ENCODE data around the gene CNTN5. TPM values are rescaled to one million over a fixed set of nuclear protein-coding genes. Genes with fewer than 3 reads are reported as not detected.

Gene CNTN5
- total RNA-seq, 1 experiment from 2014 or later, result not detected

GRCh38 chr11:99695106-99695505, 674.4 kb downstream of the CNTN5 start:
- no peak overlapping the region for H3K14ac ChIP-seq (ENCODE audit: insufficient read depth, low read length)
- no peak for DNase-seq
- no peak overlapping the region for H3K9ac ChIP-seq (ENCODE audit: extremely low read depth, insufficient read length, low read length)
- no peaks in the 10 kb centered on the region for H3K79me2 ChIP-seq (ENCODE audit: insufficient read depth, low read length)
- no peak overlapping the region for H3K23ac ChIP-seq (ENCODE audit: insufficient read length, low read depth, low read length)
- no peaks in the 10 kb centered on the region for H3K23me2 ChIP-seq (ENCODE audit: insufficient read length, low read depth, low read length, poor library complexity, severe bottlenecking)
- H3K56ac ChIP-seq (ENCODE audit: insufficient read length, low read depth, low read length), result no peak overlapping the region
- H4K20me1 ChIP-seq (ENCODE audit: control insufficient read depth, insufficient read depth, insufficient read length), result no peaks in the 10 kb centered on the region
- no peak overlapping the region for H3K4ac ChIP-seq (ENCODE audit: low read depth, low read length)
- H3K27ac Mint-ChIP-seq, result no peak overlapping the region
- H3K4me2 ChIP-seq (ENCODE audit: insufficient read depth, insufficient read length, low read length), result no peak overlapping the region
- no peaks in the 10 kb centered on the region for H3K27me3 Mint-ChIP-seq (ENCODE audit: low read depth)
- H3K9me3 Mint-ChIP-seq, result peaks cover 4 to 11% of the 10 kb centered on the region in 2 experiments; a peak in 4 of 5 replicates
- H2BK15ac ChIP-seq (ENCODE audit: low read depth, low read length), result no peak overlapping the region
- H2BK20ac ChIP-seq (ENCODE audit: low read depth, low read length, poor library complexity, severe bottlenecking), result no peak overlapping the region
- no peak overlapping the region for H4K8ac ChIP-seq (replicated peaks; ENCODE audit: insufficient read length, low read depth, low read length)
- no peaks in the 10 kb centered on the region for H3K4me1 ChIP-seq (ENCODE audit: insufficient read depth, low read length)
- peaks cover 0 to 3% of the 10 kb centered on the region in 2 experiments; a peak in 1 of 4 replicates for H3K4me1 Mint-ChIP-seq
- no peak overlapping the region for H3K27ac ChIP-seq (ENCODE audit: insufficient read length, low read depth, low read length)
- H2AFZ ChIP-seq (ENCODE audit: low read length), result no peak overlapping the region
- no peak overlapping the region for H4K91ac ChIP-seq (ENCODE audit: insufficient read length, low read depth, low read length)
- TF ChIP-seq CTCF (conservative IDR thresholded peaks at IDR 0.05), result no peak
- H3K27me3 ChIP-seq (ENCODE audit: insufficient read depth, low read length), result no peaks in the 10 kb centered on the region
- no peak overlapping the region for H3K4me3 Mint-ChIP-seq
- no peak overlapping the region for H2AK5ac ChIP-seq (ENCODE audit: insufficient read length, low read length)
- no peak overlapping the region for H2BK120ac ChIP-seq (ENCODE audit: low read depth, low read length, poor library complexity, severe bottlenecking)
- no peak overlapping the region for H2BK5ac ChIP-seq (ENCODE audit: insufficient read length, low read length)
- H4K5ac ChIP-seq (ENCODE audit: insufficient read length, low read depth, low read length), result no peak overlapping the region
- no peaks in the 10 kb centered on the region for H3K79me1 ChIP-seq (ENCODE audit: insufficient read depth, low read depth, low read length, poor library complexity, severe bottlenecking)
- no peak overlapping the region for H3K18ac ChIP-seq (ENCODE audit: insufficient read length, low read depth, low read length)
- no peaks in the 10 kb centered on the region for H3K9me3 ChIP-seq (ENCODE audit: control insufficient read depth, low read depth, low read length)
- no peak overlapping the region for H2BK12ac ChIP-seq (ENCODE audit: insufficient read length, low read depth, low read length)
- peaks cover 0 to 14% (median 0%) of the 10 kb centered on the region in 3 experiments; a peak in 3 of 7 replicates for H3K36me3 Mint-ChIP-seq (ENCODE audit: insufficient read depth in 1 of 3, low read depth in 3 of 3)
- H3T11ph ChIP-seq (ENCODE audit: low read length), result no peak overlapping the region
